Measurements from ENCODE around the gene COL23A1.

GRCh38 chr5:178382754-178383164, 207.4 kb downstream of the COL23A1 start:
- TF ChIP-seq ZNF234 (CRISPR knock-in tag; conservative IDR thresholded peaks at IDR 0.05): no peak
- no peak for TF ChIP-seq ZBTB3 (CRISPR knock-in tag; IDR thresholded peaks at IDR 0.05; ENCODE audit: borderline replicate concordance, low read depth)
- TF ChIP-seq YEATS4 (CRISPR knock-in tag; IDR thresholded peaks at IDR 0.05; ENCODE audit: borderline replicate concordance): no peak
- no peak for TF ChIP-seq CTCF (CRISPR knock-in tag; IDR thresholded peaks at IDR 0.05)
- no peak for TF ChIP-seq ZFP36 (IDR thresholded peaks at IDR 0.05; ENCODE audit: borderline replicate concordance, low read depth, low read length, partially characterized antibody)
- TF ChIP-seq ATF3 (CRISPR knock-in tag; IDR thresholded peaks at IDR 0.05): no peak
- no peak for TF ChIP-seq POLR2A (IDR thresholded peaks at IDR 0.05; ENCODE audit: insufficient read depth in 1 of 2, low read depth in 2 of 2, low read length in 2 of 2)
- no peak for TF ChIP-seq ZNF644 (CRISPR knock-in tag; IDR thresholded peaks at IDR 0.05; ENCODE audit: low read depth)
